ENCODE results near the gene PIP4P1. TPM values are rescaled to one million over a fixed set of nuclear protein-coding genes. Genes with fewer than 3 reads are reported as not detected.

The PIP4P1 gene
- total and polyA plus RNA-seq, 9 of the 15 experiments (the other 6 are each of a cell fraction or from before 2014, with no cell fraction given): 5.3 to 20.9 (median 10.7) TPM

DNA sequence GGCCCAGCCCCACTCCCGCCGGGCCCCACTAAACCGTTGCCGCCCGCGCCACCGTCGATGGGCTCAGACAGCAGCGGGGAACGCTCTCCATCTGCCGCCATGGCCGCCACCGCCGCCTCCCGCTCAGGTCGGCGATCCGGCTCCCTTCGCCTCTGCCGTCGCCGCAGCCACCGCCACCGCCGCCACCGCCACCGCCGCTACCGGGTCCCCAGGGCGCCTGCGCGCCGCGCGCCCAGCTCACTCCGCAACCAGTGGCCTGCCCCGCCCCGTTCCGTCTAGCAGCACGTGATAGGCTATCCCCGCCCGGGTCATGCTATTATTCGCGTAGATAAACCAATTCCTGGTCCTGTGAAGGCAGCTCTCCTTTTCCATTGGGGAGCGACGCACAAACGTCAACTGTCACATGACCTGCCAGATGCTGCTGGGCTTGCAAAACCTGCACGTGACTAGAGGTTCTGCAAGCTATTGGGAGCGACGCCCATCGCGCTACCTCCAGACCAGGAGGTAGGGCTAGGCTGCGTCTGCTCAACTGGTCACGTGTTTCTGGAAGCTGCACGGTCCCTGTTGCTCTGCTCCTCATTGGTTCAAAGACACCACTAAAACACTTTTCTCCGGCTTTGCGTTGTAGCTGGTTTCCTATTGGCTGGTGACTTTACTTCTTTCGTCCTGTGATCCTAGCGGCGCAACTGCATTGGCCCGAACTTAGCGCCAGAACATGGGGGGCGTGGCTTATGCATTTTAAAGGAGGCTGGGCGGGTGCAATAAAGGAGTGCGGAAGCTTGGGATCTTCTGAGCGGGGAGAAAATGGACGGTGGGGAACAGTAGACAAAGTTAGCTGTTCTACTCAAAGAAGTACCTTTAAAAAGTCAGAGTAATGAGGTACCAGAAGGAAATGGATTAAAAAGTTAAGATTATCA lies at the start of gene PIP4P1 (continued):
- TF ChIP-seq, protein P1, sequence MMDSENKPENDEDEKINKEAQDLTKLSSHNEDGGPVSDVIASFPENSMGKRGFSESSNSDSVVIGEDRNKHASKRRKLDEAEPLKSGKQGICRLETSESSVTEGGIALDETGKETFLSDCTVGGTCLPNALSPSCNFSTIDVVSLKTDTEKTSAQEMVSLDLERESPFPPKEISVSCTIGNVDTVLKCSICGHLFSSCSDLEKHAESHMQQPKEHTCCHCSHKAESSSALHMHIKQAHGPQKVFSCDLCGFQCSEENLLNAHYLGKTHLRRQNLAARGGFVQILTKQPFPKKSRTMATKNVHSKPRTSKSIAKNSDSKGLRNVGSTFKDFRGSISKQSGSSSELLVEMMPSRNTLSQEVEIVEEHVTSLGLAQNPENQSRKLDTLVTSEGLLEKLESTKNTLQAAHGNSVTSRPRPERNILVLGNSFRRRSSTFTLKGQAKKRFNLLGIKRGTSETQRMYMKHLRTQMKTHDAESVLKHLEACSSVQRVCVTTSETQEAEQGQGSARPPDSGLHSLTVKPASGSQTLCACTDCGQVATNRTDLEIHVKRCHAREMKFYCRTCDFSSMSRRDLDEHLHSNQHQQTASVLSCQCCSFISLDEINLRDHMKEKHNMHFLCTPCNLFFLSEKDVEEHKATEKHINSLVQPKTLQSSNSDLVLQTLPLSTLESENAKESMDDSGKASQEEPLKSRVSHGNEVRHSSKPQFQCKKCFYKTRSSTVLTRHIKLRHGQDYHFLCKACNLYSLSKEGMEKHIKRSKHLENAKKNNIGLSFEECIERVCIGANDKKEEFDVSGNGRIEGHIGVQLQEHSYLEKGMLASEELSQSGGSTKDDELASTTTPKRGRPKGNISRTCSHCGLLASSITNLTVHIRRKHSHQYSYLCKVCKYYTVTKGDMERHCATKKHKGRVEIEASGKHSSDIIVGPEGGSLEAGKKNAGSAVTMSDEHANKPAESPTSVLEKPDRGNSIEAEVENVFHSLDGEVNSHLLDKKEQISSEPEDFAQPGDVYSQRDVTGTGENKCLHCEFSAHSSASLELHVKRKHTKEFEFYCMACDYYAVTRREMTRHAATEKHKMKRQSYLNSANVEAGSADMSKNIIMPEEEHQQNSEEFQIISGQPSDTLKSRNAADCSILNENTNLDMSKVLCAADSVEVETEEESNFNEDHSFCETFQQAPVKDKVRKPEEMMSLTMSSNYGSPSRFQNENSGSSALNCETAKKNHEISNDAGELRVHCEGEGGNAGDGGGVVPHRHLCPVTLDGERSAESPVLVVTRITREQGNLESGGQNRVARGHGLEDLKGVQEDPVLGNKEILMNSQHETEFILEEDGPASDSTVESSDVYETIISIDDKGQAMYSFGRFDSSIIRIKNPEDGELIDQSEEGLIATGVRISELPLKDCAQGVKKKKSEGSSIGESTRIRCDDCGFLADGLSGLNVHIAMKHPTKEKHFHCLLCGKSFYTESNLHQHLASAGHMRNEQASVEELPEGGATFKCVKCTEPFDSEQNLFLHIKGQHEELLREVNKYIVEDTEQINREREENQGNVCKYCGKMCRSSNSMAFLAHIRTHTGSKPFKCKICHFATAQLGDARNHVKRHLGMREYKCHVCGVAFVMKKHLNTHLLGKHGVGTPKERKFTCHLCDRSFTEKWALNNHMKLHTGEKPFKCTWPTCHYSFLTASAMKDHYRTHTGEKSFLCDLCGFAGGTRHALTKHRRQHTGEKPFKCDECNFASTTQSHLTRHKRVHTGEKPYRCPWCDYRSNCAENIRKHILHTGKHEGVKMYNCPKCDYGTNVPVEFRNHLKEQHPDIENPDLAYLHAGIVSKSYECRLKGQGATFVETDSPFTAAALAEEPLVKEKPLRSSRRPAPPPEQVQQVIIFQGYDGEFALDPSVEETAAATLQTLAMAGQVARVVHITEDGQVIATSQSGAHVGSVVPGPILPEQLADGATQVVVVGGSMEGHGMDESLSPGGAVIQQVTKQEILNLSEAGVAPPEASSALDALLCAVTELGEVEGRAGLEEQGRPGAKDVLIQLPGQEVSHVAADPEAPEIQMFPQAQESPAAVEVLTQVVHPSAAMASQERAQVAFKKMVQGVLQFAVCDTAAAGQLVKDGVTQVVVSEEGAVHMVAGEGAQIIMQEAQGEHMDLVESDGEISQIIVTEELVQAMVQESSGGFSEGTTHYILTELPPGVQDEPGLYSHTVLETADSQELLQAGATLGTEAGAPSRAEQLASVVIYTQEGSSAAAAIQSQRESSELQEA (IDR thresholded peaks at IDR 0.05; ENCODE audit: low read depth): peak; percentile 76
- TF ChIP-seq, protein P2, sequence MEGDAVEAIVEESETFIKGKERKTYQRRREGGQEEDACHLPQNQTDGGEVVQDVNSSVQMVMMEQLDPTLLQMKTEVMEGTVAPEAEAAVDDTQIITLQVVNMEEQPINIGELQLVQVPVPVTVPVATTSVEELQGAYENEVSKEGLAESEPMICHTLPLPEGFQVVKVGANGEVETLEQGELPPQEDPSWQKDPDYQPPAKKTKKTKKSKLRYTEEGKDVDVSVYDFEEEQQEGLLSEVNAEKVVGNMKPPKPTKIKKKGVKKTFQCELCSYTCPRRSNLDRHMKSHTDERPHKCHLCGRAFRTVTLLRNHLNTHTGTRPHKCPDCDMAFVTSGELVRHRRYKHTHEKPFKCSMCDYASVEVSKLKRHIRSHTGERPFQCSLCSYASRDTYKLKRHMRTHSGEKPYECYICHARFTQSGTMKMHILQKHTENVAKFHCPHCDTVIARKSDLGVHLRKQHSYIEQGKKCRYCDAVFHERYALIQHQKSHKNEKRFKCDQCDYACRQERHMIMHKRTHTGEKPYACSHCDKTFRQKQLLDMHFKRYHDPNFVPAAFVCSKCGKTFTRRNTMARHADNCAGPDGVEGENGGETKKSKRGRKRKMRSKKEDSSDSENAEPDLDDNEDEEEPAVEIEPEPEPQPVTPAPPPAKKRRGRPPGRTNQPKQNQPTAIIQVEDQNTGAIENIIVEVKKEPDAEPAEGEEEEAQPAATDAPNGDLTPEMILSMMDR (IDR thresholded peaks at IDR 0.05 in 2 of 3, conservative IDR thresholded peaks at IDR 0.05 in 1 of 3; ENCODE audit: insufficient read depth in 2 of 3, low read depth in 1 of 3, low read length in 3 of 3): no peak
- TF ChIP-seq FOXK2 (conservative IDR thresholded peaks at IDR 0.05 in 1 of 2, IDR thresholded peaks at IDR 0.05 in 1 of 2; ENCODE audit: low read depth in 2 of 2): peak; percentile 93 to 97
- TF ChIP-seq, protein P3, sequence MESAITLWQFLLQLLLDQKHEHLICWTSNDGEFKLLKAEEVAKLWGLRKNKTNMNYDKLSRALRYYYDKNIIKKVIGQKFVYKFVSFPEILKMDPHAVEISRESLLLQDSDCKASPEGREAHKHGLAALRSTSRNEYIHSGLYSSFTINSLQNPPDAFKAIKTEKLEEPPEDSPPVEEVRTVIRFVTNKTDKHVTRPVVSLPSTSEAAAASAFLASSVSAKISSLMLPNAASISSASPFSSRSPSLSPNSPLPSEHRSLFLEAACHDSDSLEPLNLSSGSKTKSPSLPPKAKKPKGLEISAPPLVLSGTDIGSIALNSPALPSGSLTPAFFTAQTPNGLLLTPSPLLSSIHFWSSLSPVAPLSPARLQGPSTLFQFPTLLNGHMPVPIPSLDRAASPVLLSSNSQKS (CRISPR knock-in tag; IDR thresholded peaks at IDR 0.05): no peak
- TF ChIP-seq ZNF830 (CRISPR knock-in tag; IDR thresholded peaks at IDR 0.05): no peak
- no peak for TF ChIP-seq POLR3G (IDR thresholded peaks at IDR 0.05; ENCODE audit: extremely low read depth, insufficient read length, insufficient replicate concordance)
- TF ChIP-seq GATA2 (CRISPR knock-in tag; IDR thresholded peaks at IDR 0.05): no peak
- TF ChIP-seq BACH1 (tag; IDR thresholded peaks at IDR 0.05): peak; percentile 81
- TF ChIP-seq, protein P4, sequence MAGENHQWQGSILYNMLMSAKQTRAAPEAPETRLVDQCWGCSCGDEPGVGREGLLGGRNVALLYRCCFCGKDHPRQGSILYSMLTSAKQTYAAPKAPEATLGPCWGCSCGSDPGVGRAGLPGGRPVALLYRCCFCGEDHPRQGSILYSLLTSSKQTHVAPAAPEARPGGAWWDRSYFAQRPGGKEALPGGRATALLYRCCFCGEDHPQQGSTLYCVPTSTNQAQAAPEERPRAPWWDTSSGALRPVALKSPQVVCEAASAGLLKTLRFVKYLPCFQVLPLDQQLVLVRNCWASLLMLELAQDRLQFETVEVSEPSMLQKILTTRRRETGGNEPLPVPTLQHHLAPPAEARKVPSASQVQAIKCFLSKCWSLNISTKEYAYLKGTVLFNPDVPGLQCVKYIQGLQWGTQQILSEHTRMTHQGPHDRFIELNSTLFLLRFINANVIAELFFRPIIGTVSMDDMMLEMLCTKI (IDR thresholded peaks at IDR 0.05; ENCODE audit: partially characterized antibody): no peak
- TF ChIP-seq, protein P5, sequence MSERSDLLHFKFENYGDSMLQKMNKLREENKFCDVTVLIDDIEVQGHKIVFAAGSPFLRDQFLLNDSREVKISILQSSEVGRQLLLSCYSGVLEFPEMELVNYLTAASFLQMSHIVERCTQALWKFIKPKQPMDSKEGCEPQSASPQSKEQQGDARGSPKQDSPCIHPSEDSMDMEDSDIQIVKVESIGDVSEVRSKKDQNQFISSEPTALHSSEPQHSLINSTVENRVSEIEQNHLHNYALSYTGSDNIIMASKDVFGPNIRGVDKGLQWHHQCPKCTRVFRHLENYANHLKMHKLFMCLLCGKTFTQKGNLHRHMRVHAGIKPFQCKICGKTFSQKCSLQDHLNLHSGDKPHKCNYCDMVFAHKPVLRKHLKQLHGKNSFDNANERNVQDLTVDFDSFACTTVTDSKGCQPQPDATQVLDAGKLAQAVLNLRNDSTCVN (CRISPR knock-in tag; IDR thresholded peaks at IDR 0.05): no peak
- no peak for TF ChIP-seq SAFB (IDR thresholded peaks at IDR 0.05; ENCODE audit: borderline replicate concordance, low read depth, low read length)
- TF ChIP-seq BRD9 (IDR thresholded peaks at IDR 0.05; ENCODE audit: low read depth, partially characterized antibody): no peak
